HCT116 (cell line): ENCODE measurements around the gene TULP4. TPM values are rescaled to one million over a fixed set of nuclear protein-coding genes. Genes with fewer than 3 reads are reported as not detected.

Source experiments
- ATAC-seq: fragments of 200-7000 bp; cut with Tn5 transposase; 2 replicates; pipeline ENCODE4 v1.9.1; 2020; ENCODE audit warnings: mild to moderate bottlenecking, moderate library complexity
- BruUV-seq: library from RNA; stranded (reverse); fragments of 400-500 nt; replicated peaks from 2 replicates; lab custom pipeline; 2021; lab: Mats Ljungman, UMichigan
- CTCF ChIA-PET: fragments of 300-600 bp; sonication (Branson Sonifier 250); formaldehyde crosslinking; loops from one replicate; lab custom pipeline; 2021; ENCODE audit warnings: antibody characterized with exemption; lab: Charles Lee
- POLR2A ChIA-PET: fragments of 300-600, 350-600 bp; sonication (Branson Sonifier 250); formaldehyde crosslinking; loops from one replicate; lab custom pipeline; 2021; ENCODE audit warnings: antibody characterized with exemption; lab: Charles Lee
- RAD21 ChIA-PET, 2 experiments: fragments of 300-600 bp; sonication (Branson Sonifier 250); formaldehyde crosslinking; loops; one replicate each; lab custom pipeline; 2023; ENCODE audit warnings: low total read pairs in 2 of 2; ENCODE audit not compliant: uncharacterized antibody in 2 of 2, unreplicated experiment in 2 of 2, low non-redundant PET in 1 of 2; lab: Charles Lee
- DNase-seq: peaks from one replicate; pipeline ENCODE4 v3.0.0-alpha.2; 2010; ENCODE audit warnings: low read depth, low spot score
- H2AFZ ChIP-seq: fragments of 200-600 bp; shearing (Covaris generic), sonication (generic); 2 replicates; pipeline ENCODE4 v1.6.1; 2017; ENCODE audit warnings: low read depth, mixed run types, mixed read lengths, antibody characterized with exemption, low read length; ENCODE audit not compliant: poor library complexity, severe bottlenecking
- H3K27ac ChIP-seq: 2 replicates; pipeline ENCODE4 v1.5.1; 2012; ENCODE audit warnings: low read depth, low read length
- H3K27me3 ChIP-seq: fragments of 200-600 bp; sonication (generic); 2 replicates; pipeline ENCODE4 v1.6.1; 2016; ENCODE audit warnings: mixed run types, low read length, mixed read lengths; ENCODE audit not compliant: insufficient read depth
- H3K36me3 ChIP-seq, 2 experiments: fragments of 200-500 bp in 1 of 2; fragments of 200-600 bp in 1 of 2; sonication (Bioruptor generic) in 1 of 2; sonication (generic) in 1 of 2; 2 replicates each; pipeline versions ENCODE4 v1.5.1 to v1.6.1; 2014 to 2016; ENCODE audit warnings: low read length in 2 of 2, inconsistent platforms in 1 of 2, mixed read lengths in 1 of 2, mixed run types in 1 of 2; ENCODE audit not compliant: insufficient read depth in 2 of 2, control insufficient read depth in 1 of 2
- H3K4me1 ChIP-seq, 2 experiments: fragments of 200-600 bp in 1 of 2; sonication (generic) in 1 of 2; 2 replicates each; pipeline versions ENCODE4 v1.5.1 to v1.6.1; 2012 to 2017; ENCODE audit warnings: low read length in 2 of 2, inconsistent platforms in 1 of 2, mild to moderate bottlenecking in 1 of 2, mixed read lengths in 1 of 2, mixed run types in 1 of 2, moderate library complexity in 1 of 2; ENCODE audit not compliant: insufficient read depth in 2 of 2, control insufficient read depth in 1 of 2
- H3K4me2 ChIP-seq: fragments of 200-600 bp; sonication (generic); 2 replicates; pipeline ENCODE4 v1.6.1; 2017; ENCODE audit warnings: mixed run types, low read length, mixed read lengths
- H3K4me3 ChIP-seq, 2 experiments: fragments of 200-600 bp in 1 of 2; sonication (generic) in 1 of 2; replicated peaks in 1 of 2; 2 replicates each; pipeline ENCODE4 v1.5.1; 2011 to 2016; ENCODE audit warnings: low read length in 2 of 2, control low read depth in 1 of 2, low read depth in 1 of 2, mild to moderate bottlenecking in 1 of 2, mixed read lengths in 1 of 2, mixed run types in 1 of 2
- H3K79me2 ChIP-seq: fragments of 200-600 bp; sonication (generic); 2 replicates; pipeline ENCODE4 v1.6.1; 2017; ENCODE audit warnings: mild to moderate bottlenecking, mixed run types, low read length, moderate library complexity, mixed read lengths; ENCODE audit not compliant: insufficient read depth
- H3K9ac ChIP-seq: fragments of 200-600 bp; sonication (generic); 2 replicates; pipeline ENCODE4 v1.6.1; 2016; ENCODE audit warnings: low read length, mixed read lengths
- H3K9me2 ChIP-seq: fragments of 200-600 bp; sonication (generic), shearing (Covaris generic); 2 replicates; pipeline ENCODE4 v1.6.1; 2017; ENCODE audit warnings: mixed run types, mild to moderate bottlenecking, moderate library complexity; ENCODE audit not compliant: insufficient read depth
- H3K9me3 ChIP-seq, 2 experiments: fragments of 200-500 bp in 1 of 2; fragments of 200-600 bp in 1 of 2; sonication (Bioruptor generic) in 1 of 2; sonication (generic) in 1 of 2; 2 replicates each; pipeline ENCODE4 v1.6.1; 2014 to 2017; ENCODE audit warnings: low read length in 2 of 2, mixed read lengths in 2 of 2, inconsistent platforms in 1 of 2, low read depth in 1 of 2, mild to moderate bottlenecking in 1 of 2, mixed run types in 1 of 2, moderate library complexity in 1 of 2; ENCODE audit not compliant: control insufficient read depth in 1 of 2, insufficient read depth in 1 of 2
- H4K20me1 ChIP-seq: fragments of 200-600 bp; sonication (generic), shearing (Covaris generic); 2 replicates; pipeline ENCODE4 v1.6.1; 2017; ENCODE audit warnings: mixed run types, mild to moderate bottlenecking, moderate library complexity; ENCODE audit not compliant: insufficient read depth
- ATF3 ChIP-seq: IDR thresholded peaks from 2 replicates; pipeline ENCODE4 v1.6.1; 2012
- CBX3 ChIP-seq: IDR thresholded peaks from 2 replicates; pipeline ENCODE4 v1.6.1; 2012; ENCODE audit warnings: low read depth
- EGR1 ChIP-seq: IDR thresholded peaks from 2 replicates; pipeline ENCODE4 v1.6.1; 2012; ENCODE audit warnings: low read depth
- ELF1 ChIP-seq: IDR thresholded peaks from 2 replicates; pipeline ENCODE4 v1.6.1; 2012; ENCODE audit warnings: low read depth, borderline replicate concordance
- EZH2phosphoT487 ChIP-seq: fragments of 200-600 bp; IDR thresholded peaks from 2 replicates; pipeline ENCODE4 v1.6.1; 2018; ENCODE audit warnings: antibody characterized with exemption, borderline replicate concordance
- FOSL1 ChIP-seq: IDR thresholded peaks from 2 replicates; pipeline ENCODE4 v1.6.1; 2012; ENCODE audit warnings: low read depth
- JUND ChIP-seq: IDR thresholded peaks from 2 replicates; pipeline ENCODE4 v1.6.1; 2012
- MAX ChIP-seq: IDR thresholded peaks from 2 replicates; pipeline ENCODE4 v1.6.1; 2012
- POLR2A ChIP-seq: IDR thresholded peaks from 2 replicates; pipeline ENCODE4 v1.7.0; 2011; ENCODE audit warnings: borderline replicate concordance; ENCODE audit not compliant: insufficient read depth, insufficient read length; ENCODE audit errors: extremely low read depth
- POLR2AphosphoS5 ChIP-seq: IDR thresholded peaks from 2 replicates; pipeline ENCODE4 v1.6.1; 2011; ENCODE audit warnings: mild to moderate bottlenecking, low read depth, low read length, moderate library complexity
- RAD21 ChIP-seq: IDR thresholded peaks from 2 replicates; pipeline ENCODE4 v1.6.1; 2012; ENCODE audit warnings: low read depth, mild to moderate bottlenecking
- REST ChIP-seq: IDR thresholded peaks from 2 replicates; pipeline ENCODE4 v1.6.1; 2012; ENCODE audit warnings: low read depth
- SIN3A ChIP-seq: IDR thresholded peaks from 2 replicates; pipeline ENCODE4 v1.6.1; 2012; ENCODE audit warnings: low read depth
- SP1 ChIP-seq: IDR thresholded peaks from 2 replicates; pipeline ENCODE4 v1.6.1; 2012; ENCODE audit warnings: low read depth
- TCF7L2 ChIP-seq: IDR thresholded peaks from 2 replicates; pipeline ENCODE4 v1.7.0; 2011; ENCODE audit warnings: borderline replicate concordance, inconsistent platforms; ENCODE audit not compliant: insufficient read depth, insufficient read length; ENCODE audit errors: extremely low read depth
- ZBTB33 ChIP-seq: IDR thresholded peaks from 2 replicates; pipeline ENCODE4 v1.6.1; 2011; ENCODE audit warnings: mild to moderate bottlenecking, low read length, moderate library complexity; ENCODE audit not compliant: insufficient replicate concordance; ENCODE audit errors: extremely low read depth
- ZFX ChIP-seq: fragments of 450-650 bp; IDR thresholded peaks from 2 replicates; pipeline ENCODE4 v1.6.1; 2017
- ZNF274 ChIP-seq: fragments of 200-500 bp; sonication (Bioruptor generic); IDR thresholded peaks from 2 replicates; pipeline ENCODE4 v1.6.1; 2014; ENCODE audit warnings: mild to moderate bottlenecking, low read depth, low read length, inconsistent platforms
- intact Hi-C: fragments of 100-400 bp; cut with micrococcal nuclease; formaldehyde crosslinking; loops from 2 replicates; pipeline ENCODE4 v1.10.0; 2022
- total RNA-seq: library from RNA; stranded (reverse); gene quantifications from one replicate; pipeline ENCODE4 v1.2.1, GENCODE V29; 2021; ENCODE audit not compliant: unreplicated experiment

The TULP4 gene
- total RNA-seq, 1 experiment from 2014 or later, result 70.8 TPM

GRCh38 chr6:158552796-158553138 lies 240.5 kb downstream of the TULP4 start:
- intact Hi-C loops, result no loop called here
- Histone ChIP-seq H4K20me1 (no peaks in the 10 kb centered on the region), H3K79me2 (no peaks in the 10 kb centered on the region), H3K36me3 (no peaks in the 10 kb centered on the region), H3K4me1 (no peaks in the 10 kb centered on the region), H3K27ac (no peak overlapping the region), H2AFZ (no peak overlapping the region), H3K9me2 (no peaks in the 10 kb centered on the region), H3K4me3 (no peak overlapping the region), H3K4me2 (no peak overlapping the region), H3K9ac (no peak overlapping the region), H3K27me3 (no peaks in the 10 kb centered on the region), H3K9me3 (no peaks in the 10 kb centered on the region)
- ChIA-PET POLR2A (no interaction called here), CTCF (interaction anchor here (1.3 kb wide), 1 partner anchor 331 kb away, joined by 4 read pairs; no protein-coding TSS in a partner anchor), RAD21 (no interaction called here)
- TF ChIP-seq ELF1 (no peak), ATF3 (no peak), SP1 (no peak), ZBTB33 (no peak), EGR1 (no peak), CBX3 (no peak), MAX (no peak), POLR2AphosphoS5 (no peak), RAD21 (no peak), FOSL1 (no peak), TCF7L2 (no peak), EZH2phosphoT487 (no peak), POLR2A (no peak), REST (no peak), SIN3A (no peak), JUND (no peak), ZNF274 (no peak), ZFX (no peak)
- ATAC-seq, result no peak
- BruUV-seq, result no TSS peak
- no peak for DNase-seq
